GM23338 (cell line): ENCODE results near the gene DAZAP1. TPM values are rescaled to one million over a fixed set of nuclear protein-coding genes. Genes with fewer than 3 reads are reported as not detected.

Experiments
- ATAC-seq: fragments of 200-7000 bp; cut with Tn5 transposase; 3 replicates; pipeline ENCODE4 v1.9.1; 2020
- DNase-seq: peaks from one replicate; pipeline ENCODE4 v3.0.0-alpha.2; 2015; ENCODE audit warnings: low spot score
- H2AFZ ChIP-seq: fragments of 200-600 bp; sonication (generic); 2 replicates; pipeline ENCODE4 v1.8.0; 2016; ENCODE audit warnings: antibody characterized with exemption, mild to moderate bottlenecking, moderate library complexity
- H3F3A ChIP-seq: fragments of 200-600 bp; sonication (generic); replicated peaks from 2 replicates; pipeline ENCODE4 v1.8.0; 2017; ENCODE audit warnings: antibody characterized with exemption, mixed run types, low read depth
- H3K27ac ChIP-seq: fragments of 200-600 bp; sonication (generic); 2 replicates; pipeline ENCODE4 v1.6.1; 2016; ENCODE audit warnings: low read depth
- H3K27me3 ChIP-seq: fragments of 200-600 bp; sonication (generic); 2 replicates; pipeline ENCODE4 v1.8.0; 2016; ENCODE audit warnings: mild to moderate bottlenecking, mixed run types, moderate library complexity; ENCODE audit not compliant: insufficient read depth
- H3K36me3 ChIP-seq: fragments of 200-600 bp; sonication (generic); 2 replicates; pipeline ENCODE4 v1.8.0; 2016; ENCODE audit warnings: mild to moderate bottlenecking; ENCODE audit not compliant: insufficient read depth
- H3K4me1 ChIP-seq: fragments of 200-600 bp; sonication (generic); 2 replicates; pipeline ENCODE4 v1.8.0; 2016; ENCODE audit warnings: mild to moderate bottlenecking, moderate library complexity; ENCODE audit not compliant: insufficient read depth
- H3K4me2 ChIP-seq: fragments of 200-600 bp; sonication (generic); 2 replicates; pipeline ENCODE4 v1.7.1; 2017; ENCODE audit warnings: mixed run types
- H3K4me3 ChIP-seq: fragments of 200-600 bp; sonication (generic); 2 replicates; pipeline ENCODE4 v1.6.1; 2016; ENCODE audit warnings: mixed run types
- H3K79me2 ChIP-seq: fragments of 200-600 bp; sonication (generic); replicated peaks from 2 replicates; pipeline ENCODE4 v1.8.0; 2017; ENCODE audit warnings: mild to moderate bottlenecking; ENCODE audit not compliant: insufficient read depth
- H3K9me2 ChIP-seq: fragments of 200-600 bp; sonication (generic); 2 replicates; pipeline ENCODE4 v1.8.0; 2017; ENCODE audit not compliant: insufficient read depth
- H4K20me1 ChIP-seq: fragments of 200-600 bp; sonication (generic); replicated peaks from 2 replicates; pipeline ENCODE4 v1.8.0; 2017; ENCODE audit warnings: mild to moderate bottlenecking; ENCODE audit not compliant: insufficient read depth
- H3K27ac Mint-ChIP-seq: 2 replicates; pipeline ENCODE4 v1.8.0; 2020; ENCODE audit warnings: inconsistent platforms, mild to moderate bottlenecking, moderate library complexity, mixed read lengths
- H3K27me3 Mint-ChIP-seq: 3 replicates; pipeline ENCODE4 v1.8.0; 2022; ENCODE audit warnings: low read depth, mild to moderate bottlenecking, moderate library complexity, mixed read lengths, inconsistent platforms; ENCODE audit not compliant: insufficient read depth, poor library complexity
- H3K36me3 Mint-ChIP-seq: 3 replicates; pipeline ENCODE4 v1.8.0; 2021; ENCODE audit warnings: low read depth, mild to moderate bottlenecking, inconsistent platforms, moderate library complexity, mixed read lengths
- H3K4me1 Mint-ChIP-seq: 3 replicates; pipeline ENCODE4 v1.8.0; 2020; ENCODE audit warnings: mild to moderate bottlenecking, inconsistent platforms, mixed read lengths
- H3K4me3 Mint-ChIP-seq: 3 replicates; pipeline ENCODE4 v1.8.0; 2021; ENCODE audit warnings: moderate library complexity, mild to moderate bottlenecking, inconsistent platforms, mixed read lengths
- H3K9me3 Mint-ChIP-seq: 3 replicates; pipeline ENCODE4 v1.8.0; 2020; ENCODE audit warnings: moderate library complexity, mild to moderate bottlenecking, inconsistent platforms, mixed read lengths
- CREB1 ChIP-seq: fragments of 250-450 bp; sonication (Bioruptor Pico); IDR thresholded peaks from 2 replicates; pipeline ENCODE4 v1.5.0; 2020; ENCODE audit warnings: low read depth, mild to moderate bottlenecking, moderate library complexity
- EZH2 ChIP-seq: fragments of 200-600 bp; sonication (generic); IDR thresholded peaks from one replicate; pipeline ENCODE4 v1.8.0; 2017; ENCODE audit warnings: antibody characterized with exemption, mild to moderate bottlenecking, low read depth; ENCODE audit not compliant: unreplicated experiment
- EZH2phosphoT487 ChIP-seq: fragments of 200-600 bp; sonication (generic); IDR thresholded peaks from one replicate; pipeline ENCODE4 v1.8.1; 2018; ENCODE audit warnings: antibody characterized with exemption; ENCODE audit not compliant: unreplicated experiment
- JUNB ChIP-seq: IDR thresholded peaks from one replicate; pipeline ENCODE4 v1.6.1; 2016; ENCODE audit warnings: antibody characterized with exemption; ENCODE audit not compliant: unreplicated experiment
- NANOG ChIP-seq: IDR thresholded peaks from 2 replicates; pipeline ENCODE4 v1.6.1; 2016; ENCODE audit warnings: antibody characterized with exemption, borderline replicate concordance
- POLR2AphosphoS5 ChIP-seq: IDR thresholded peaks from 2 replicates; pipeline ENCODE4 v1.6.1; 2016; ENCODE audit warnings: antibody characterized with exemption, low read depth
- STAT1 ChIP-seq: IDR thresholded peaks from one replicate; pipeline ENCODE4 v1.6.1; 2016; ENCODE audit warnings: antibody characterized with exemption; ENCODE audit not compliant: unreplicated experiment
- ZNF114 ChIP-seq: fragments of 250-450 bp; sonication (Bioruptor Pico); IDR thresholded peaks from 2 replicates; pipeline ENCODE4 v1.5.0; 2020; ENCODE audit warnings: mild to moderate bottlenecking, moderate library complexity
- ZNF331 ChIP-seq: fragments of 250-450 bp; sonication (Bioruptor Pico); IDR thresholded peaks from 2 replicates; pipeline ENCODE4 v1.5.0; 2020; ENCODE audit warnings: low read depth, mild to moderate bottlenecking, moderate library complexity
- polyA plus RNA-seq: library from polyadenylated mRNA; unstranded; fragments of >200 nt; fragmentation: Nextera tagmentation; extraction: Ambion mirVana; gene quantifications from 2 replicates; pipeline ENCODE4 v1.2.1, GENCODE V29; 2016
- total RNA-seq: library from RNA; depleted of rRNA; stranded (reverse); fragments of >200 nt; shearing (Covaris generic); gene quantifications from 2 replicates; pipeline ENCODE4 v1.2.3, GENCODE V29; 2014
- TF ChIP-seq, protein P1 (sequence below): IDR thresholded peaks from 2 replicates; pipeline ENCODE4 v1.6.1; 2016; ENCODE audit warnings: antibody characterized with exemption
- TF ChIP-seq, protein P2 (sequence below), 2 experiments: fragments of 200-600 bp in 1 of 2; sonication (generic) in 1 of 2; conservative IDR thresholded peaks; 2 replicates each; pipeline versions ENCODE4 v1.5.1 to v1.6.1; 2016 to 2017; ENCODE audit warnings: antibody characterized with exemption in 2 of 2, low read depth in 2 of 2, mild to moderate bottlenecking in 2 of 2, moderate library complexity in 1 of 2
- TF ChIP-seq, protein P3 (sequence below): IDR thresholded peaks from one replicate; pipeline ENCODE4 v1.6.1; 2018; ENCODE audit warnings: antibody characterized with exemption; ENCODE audit not compliant: unreplicated experiment
- TF ChIP-seq, protein P4 (sequence below): fragments of 250-450 bp; sonication (Bioruptor Pico); IDR thresholded peaks from 2 replicates; pipeline ENCODE4 v1.5.0; 2020; ENCODE audit warnings: mild to moderate bottlenecking, moderate library complexity

Gene DAZAP1
- total and polyA plus RNA-seq, 2 experiments from 2014 or later = 44.1 to 194 TPM

DNA sequence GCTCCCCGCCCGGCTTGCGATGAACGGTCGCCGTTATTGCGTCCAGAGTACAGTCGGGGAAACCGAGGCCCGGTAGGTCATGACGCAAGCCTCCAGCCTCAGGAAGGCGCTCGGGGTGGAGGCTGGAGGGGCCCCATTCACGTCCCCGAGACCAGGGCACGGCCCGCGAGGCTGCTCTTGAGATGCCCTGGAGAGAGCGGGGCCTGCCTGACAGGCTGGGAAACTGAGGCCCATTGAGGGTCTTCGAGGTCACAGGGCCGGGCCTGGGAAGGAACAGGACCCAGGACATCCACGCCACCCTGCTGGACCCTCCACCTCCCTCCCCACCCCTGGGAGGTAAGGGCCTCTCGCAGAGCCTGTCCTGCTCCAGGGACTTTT is 23.3 kb upstream of the DAZAP1 start:
- Mint-ChIP-seq H3K27me3 (peaks cover 21% of the 10 kb centered on the region), H3K9me3 (peaks cover 5% of the 10 kb centered on the region), H3K36me3 (peaks cover 13% of the 10 kb centered on the region), H3K27ac (no peak overlapping the region), H3K4me3 (peak overlapping the region; percentile 73), H3K4me1 (peaks cover 13% of the 10 kb centered on the region)
- H3K9me2 ChIP-seq = no peaks in the 10 kb centered on the region
- DNase-seq (no peak), ATAC-seq (no peak; the same call in 2 of the 3 replicates)
- peaks cover 16% of the 10 kb centered on the region; the same call in 1 of the 2 replicates for H3K4me1 ChIP-seq
- H3K36me3 ChIP-seq = no peaks in the 10 kb centered on the region
- peak overlapping the region; percentile 96 for H3K4me2 ChIP-seq
- TF ChIP-seq ZNF114 (CRISPR knock-in tag) (no peak), EZH2 (no peak), JUNB (no peak), NANOG (no peak), ZNF331 (CRISPR knock-in tag) (no peak), POLR2AphosphoS5 (no peak), CREB1 (no peak), STAT1 (no peak), EZH2phosphoT487 (no peak)
- TF ChIP-seq, protein P1, sequence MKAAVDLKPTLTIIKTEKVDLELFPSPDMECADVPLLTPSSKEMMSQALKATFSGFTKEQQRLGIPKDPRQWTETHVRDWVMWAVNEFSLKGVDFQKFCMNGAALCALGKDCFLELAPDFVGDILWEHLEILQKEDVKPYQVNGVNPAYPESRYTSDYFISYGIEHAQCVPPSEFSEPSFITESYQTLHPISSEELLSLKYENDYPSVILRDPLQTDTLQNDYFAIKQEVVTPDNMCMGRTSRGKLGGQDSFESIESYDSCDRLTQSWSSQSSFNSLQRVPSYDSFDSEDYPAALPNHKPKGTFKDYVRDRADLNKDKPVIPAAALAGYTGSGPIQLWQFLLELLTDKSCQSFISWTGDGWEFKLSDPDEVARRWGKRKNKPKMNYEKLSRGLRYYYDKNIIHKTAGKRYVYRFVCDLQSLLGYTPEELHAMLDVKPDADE = no peak
- TF ChIP-seq, protein P2, sequence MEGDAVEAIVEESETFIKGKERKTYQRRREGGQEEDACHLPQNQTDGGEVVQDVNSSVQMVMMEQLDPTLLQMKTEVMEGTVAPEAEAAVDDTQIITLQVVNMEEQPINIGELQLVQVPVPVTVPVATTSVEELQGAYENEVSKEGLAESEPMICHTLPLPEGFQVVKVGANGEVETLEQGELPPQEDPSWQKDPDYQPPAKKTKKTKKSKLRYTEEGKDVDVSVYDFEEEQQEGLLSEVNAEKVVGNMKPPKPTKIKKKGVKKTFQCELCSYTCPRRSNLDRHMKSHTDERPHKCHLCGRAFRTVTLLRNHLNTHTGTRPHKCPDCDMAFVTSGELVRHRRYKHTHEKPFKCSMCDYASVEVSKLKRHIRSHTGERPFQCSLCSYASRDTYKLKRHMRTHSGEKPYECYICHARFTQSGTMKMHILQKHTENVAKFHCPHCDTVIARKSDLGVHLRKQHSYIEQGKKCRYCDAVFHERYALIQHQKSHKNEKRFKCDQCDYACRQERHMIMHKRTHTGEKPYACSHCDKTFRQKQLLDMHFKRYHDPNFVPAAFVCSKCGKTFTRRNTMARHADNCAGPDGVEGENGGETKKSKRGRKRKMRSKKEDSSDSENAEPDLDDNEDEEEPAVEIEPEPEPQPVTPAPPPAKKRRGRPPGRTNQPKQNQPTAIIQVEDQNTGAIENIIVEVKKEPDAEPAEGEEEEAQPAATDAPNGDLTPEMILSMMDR (conservative IDR thresholded peaks at IDR 0.05; ENCODE audit: low read depth in 2 of 2) = no peak
- TF ChIP-seq, protein P3, sequence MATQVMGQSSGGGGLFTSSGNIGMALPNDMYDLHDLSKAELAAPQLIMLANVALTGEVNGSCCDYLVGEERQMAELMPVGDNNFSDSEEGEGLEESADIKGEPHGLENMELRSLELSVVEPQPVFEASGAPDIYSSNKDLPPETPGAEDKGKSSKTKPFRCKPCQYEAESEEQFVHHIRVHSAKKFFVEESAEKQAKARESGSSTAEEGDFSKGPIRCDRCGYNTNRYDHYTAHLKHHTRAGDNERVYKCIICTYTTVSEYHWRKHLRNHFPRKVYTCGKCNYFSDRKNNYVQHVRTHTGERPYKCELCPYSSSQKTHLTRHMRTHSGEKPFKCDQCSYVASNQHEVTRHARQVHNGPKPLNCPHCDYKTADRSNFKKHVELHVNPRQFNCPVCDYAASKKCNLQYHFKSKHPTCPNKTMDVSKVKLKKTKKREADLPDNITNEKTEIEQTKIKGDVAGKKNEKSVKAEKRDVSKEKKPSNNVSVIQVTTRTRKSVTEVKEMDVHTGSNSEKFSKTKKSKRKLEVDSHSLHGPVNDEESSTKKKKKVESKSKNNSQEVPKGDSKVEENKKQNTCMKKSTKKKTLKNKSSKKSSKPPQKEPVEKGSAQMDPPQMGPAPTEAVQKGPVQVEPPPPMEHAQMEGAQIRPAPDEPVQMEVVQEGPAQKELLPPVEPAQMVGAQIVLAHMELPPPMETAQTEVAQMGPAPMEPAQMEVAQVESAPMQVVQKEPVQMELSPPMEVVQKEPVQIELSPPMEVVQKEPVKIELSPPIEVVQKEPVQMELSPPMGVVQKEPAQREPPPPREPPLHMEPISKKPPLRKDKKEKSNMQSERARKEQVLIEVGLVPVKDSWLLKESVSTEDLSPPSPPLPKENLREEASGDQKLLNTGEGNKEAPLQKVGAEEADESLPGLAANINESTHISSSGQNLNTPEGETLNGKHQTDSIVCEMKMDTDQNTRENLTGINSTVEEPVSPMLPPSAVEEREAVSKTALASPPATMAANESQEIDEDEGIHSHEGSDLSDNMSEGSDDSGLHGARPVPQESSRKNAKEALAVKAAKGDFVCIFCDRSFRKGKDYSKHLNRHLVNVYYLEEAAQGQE = no peak
- TF ChIP-seq, protein P4, sequence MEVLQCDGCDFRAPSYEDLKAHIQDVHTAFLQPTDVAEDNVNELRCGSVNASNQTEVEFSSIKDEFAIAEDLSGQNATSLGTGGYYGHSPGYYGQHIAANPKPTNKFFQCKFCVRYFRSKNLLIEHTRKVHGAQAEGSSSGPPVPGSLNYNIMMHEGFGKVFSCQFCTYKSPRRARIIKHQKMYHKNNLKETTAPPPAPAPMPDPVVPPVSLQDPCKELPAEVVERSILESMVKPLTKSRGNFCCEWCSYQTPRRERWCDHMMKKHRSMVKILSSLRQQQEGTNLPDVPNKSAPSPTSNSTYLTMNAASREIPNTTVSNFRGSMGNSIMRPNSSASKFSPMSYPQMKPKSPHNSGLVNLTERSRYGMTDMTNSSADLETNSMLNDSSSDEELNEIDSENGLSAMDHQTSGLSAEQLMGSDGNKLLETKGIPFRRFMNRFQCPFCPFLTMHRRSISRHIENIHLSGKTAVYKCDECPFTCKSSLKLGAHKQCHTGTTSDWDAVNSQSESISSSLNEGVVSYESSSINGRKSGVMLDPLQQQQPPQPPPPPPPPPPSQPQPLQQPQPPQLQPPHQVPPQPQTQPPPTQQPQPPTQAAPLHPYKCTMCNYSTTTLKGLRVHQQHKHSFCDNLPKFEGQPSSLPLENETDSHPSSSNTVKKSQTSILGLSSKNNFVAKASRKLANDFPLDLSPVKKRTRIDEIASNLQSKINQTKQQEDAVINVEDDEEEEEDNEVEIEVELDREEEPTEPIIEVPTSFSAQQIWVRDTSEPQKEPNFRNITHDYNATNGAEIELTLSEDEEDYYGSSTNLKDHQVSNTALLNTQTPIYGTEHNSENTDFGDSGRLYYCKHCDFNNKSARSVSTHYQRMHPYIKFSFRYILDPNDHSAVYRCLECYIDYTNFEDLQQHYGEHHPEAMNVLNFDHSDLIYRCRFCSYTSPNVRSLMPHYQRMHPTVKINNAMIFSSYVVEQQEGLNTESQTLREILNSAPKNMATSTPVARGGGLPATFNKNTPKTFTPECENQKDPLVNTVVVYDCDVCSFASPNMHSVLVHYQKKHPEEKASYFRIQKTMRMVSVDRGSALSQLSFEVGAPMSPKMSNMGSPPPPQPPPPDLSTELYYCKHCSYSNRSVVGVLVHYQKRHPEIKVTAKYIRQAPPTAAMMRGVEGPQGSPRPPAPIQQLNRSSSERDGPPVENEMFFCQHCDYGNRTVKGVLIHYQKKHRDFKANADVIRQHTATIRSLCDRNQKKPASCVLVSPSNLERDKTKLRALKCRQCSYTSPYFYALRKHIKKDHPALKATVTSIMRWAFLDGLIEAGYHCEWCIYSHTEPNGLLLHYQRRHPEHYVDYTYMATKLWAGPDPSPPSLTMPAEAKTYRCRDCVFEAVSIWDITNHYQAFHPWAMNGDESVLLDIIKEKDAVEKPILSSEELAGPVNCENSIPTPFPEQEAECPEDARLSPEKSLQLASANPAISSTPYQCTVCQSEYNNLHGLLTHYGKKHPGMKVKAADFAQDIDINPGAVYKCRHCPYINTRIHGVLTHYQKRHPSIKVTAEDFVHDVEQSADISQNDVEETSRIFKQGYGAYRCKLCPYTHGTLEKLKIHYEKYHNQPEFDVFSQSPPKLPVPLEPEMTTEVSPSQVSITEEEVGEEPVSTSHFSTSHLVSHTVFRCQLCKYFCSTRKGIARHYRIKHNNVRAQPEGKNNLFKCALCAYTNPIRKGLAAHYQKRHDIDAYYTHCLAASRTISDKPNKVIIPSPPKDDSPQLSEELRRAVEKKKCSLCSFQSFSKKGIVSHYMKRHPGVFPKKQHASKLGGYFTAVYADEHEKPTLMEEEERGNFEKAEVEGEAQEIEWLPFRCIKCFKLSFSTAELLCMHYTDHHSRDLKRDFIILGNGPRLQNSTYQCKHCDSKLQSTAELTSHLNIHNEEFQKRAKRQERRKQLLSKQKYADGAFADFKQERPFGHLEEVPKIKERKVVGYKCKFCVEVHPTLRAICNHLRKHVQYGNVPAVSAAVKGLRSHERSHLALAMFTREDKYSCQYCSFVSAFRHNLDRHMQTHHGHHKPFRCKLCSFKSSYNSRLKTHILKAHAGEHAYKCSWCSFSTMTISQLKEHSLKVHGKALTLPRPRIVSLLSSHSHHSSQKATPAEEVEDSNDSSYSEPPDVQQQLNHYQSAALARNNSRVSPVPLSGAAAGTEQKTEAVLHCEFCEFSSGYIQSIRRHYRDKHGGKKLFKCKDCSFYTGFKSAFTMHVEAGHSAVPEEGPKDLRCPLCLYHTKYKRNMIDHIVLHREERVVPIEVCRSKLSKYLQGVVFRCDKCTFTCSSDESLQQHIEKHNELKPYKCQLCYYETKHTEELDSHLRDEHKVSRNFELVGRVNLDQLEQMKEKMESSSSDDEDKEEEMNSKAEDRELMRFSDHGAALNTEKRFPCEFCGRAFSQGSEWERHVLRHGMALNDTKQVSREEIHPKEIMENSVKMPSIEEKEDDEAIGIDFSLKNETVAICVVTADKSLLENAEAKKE (CRISPR knock-in tag) = no peak
- no peaks in the 10 kb centered on the region; the same call in 1 of the 2 replicates for H4K20me1 ChIP-seq
- no peak overlapping the region for H2AFZ ChIP-seq
- H3K27me3 ChIP-seq = no peaks in the 10 kb centered on the region
- H3K79me2 ChIP-seq = peaks cover 15% of the 10 kb centered on the region
- H3F3A ChIP-seq = peaks cover 12% of the 10 kb centered on the region
- H3K27ac ChIP-seq = 0 out of 2 replicates have a peak overlapping the region, but pooled peaks have one; percentile 79
- H3K4me3 ChIP-seq = peak overlapping the region; percentile 90
